GM15510 (cell line): Measurements from ENCODE around the gene LYAR.

ENCODE experiments used
- POLR2A ChIP-seq: IDR thresholded peaks from 3 replicates; pipeline ENCODE4 v1.6.1; 2011; ENCODE audit warnings: borderline replicate concordance; ENCODE audit not compliant: insufficient read length; ENCODE audit errors: extremely low read depth

The LYAR gene

GRCh38 chr4:4296283-4296846 is 6.4 kb upstream of the LYAR start:
- TF ChIP-seq POLR2A: no peak

GRCh38 chr4:4293279-4293678 is 3.3 kb upstream of the LYAR start:
- TF ChIP-seq POLR2A: no peak

- TF ChIP-seq POLR2A: no peak
Measured at GRCh38 chr4:4289597-4289940, 385 bp downstream of the LYAR start.

GRCh38 chr4:4289055-4289454 is 899 bp downstream of the LYAR start:
- TF ChIP-seq POLR2A: no peak

GRCh38 chr4:4288098-4288497 is 1.9 kb downstream of the LYAR start:
- no peak for TF ChIP-seq POLR2A

- no peak for TF ChIP-seq POLR2A
Measured at GRCh38 chr4:4284827-4285618, 4.9 kb downstream of the LYAR start.

GRCh38 chr4:4281787-4282186 is 8.2 kb downstream of the LYAR start:
- TF ChIP-seq POLR2A: no peak

GRCh38 chr4:4277531-4277930 is 12.4 kb downstream of the LYAR start:
- no peak for TF ChIP-seq POLR2A

- no peak for TF ChIP-seq POLR2A
Measured at GRCh38 chr4:4274226-4274625, 15.7 kb downstream of the LYAR start.

GRCh38 chr4:4271912-4272311 is 18.0 kb downstream of the LYAR start:
- no peak for TF ChIP-seq POLR2A

- no peak for TF ChIP-seq POLR2A
Measured at GRCh38 chr4:4270529-4270928, 19.4 kb downstream of the LYAR start.

- TF ChIP-seq POLR2A: no peak
Measured at GRCh38 chr4:4269856-4270255, 20.1 kb downstream of the LYAR start.

GRCh38 chr4:4269331-4269731 is 20.6 kb downstream of the LYAR start:
- no peak for TF ChIP-seq POLR2A

GRCh38 chr4:4268776-4269175 is 21.2 kb downstream of the LYAR start:
- no peak for TF ChIP-seq POLR2A

- no peak for TF ChIP-seq POLR2A
Measured at GRCh38 chr4:4267981-4268380, 22.0 kb downstream of the LYAR start.

- no peak for TF ChIP-seq POLR2A
Measured at GRCh38 chr4:4260185-4260751, 29.7 kb downstream of the LYAR start.
